Astrocyte (in vitro differentiated cells and primary cell): ENCODE results near the gene ADCY5. TPM values are rescaled to one million over a fixed set of nuclear protein-coding genes. Genes with fewer than 3 reads are reported as not detected.

Experiments used
- DNase-seq: peaks from one replicate; pipeline ENCODE4 v3.0.0-alpha.2; 2010; ENCODE audit warnings: low read depth
- FAIRE-seq: peaks from 2 replicates; lab custom pipeline; 2011; peaks lifted over from hg19 to GRCh38; lab: Jason Lieb, UNC
- H2AFZ ChIP-seq: 2 replicates; pipeline ENCODE4 v1.6.0; 2012; ENCODE audit warnings: low read depth, low read length, inconsistent platforms
- H3K27ac ChIP-seq: 2 replicates; pipeline ENCODE4 v1.5.1; 2011; ENCODE audit warnings: low read depth, low read length, inconsistent platforms
- H3K27me3 ChIP-seq: 2 replicates; pipeline ENCODE4 v1.6.0; 2011; ENCODE audit warnings: low read length, inconsistent platforms; ENCODE audit not compliant: insufficient read depth
- H3K36me3 ChIP-seq: 2 replicates; pipeline ENCODE4 v1.5.1; 2011; ENCODE audit warnings: low read length, inconsistent platforms; ENCODE audit not compliant: insufficient read depth
- H3K4me1 ChIP-seq: 2 replicates; pipeline ENCODE4 v1.5.1; 2011; ENCODE audit warnings: low read length, inconsistent platforms; ENCODE audit not compliant: insufficient read depth
- H3K4me2 ChIP-seq: 2 replicates; pipeline ENCODE4 v1.6.0; 2012; ENCODE audit warnings: low read length, inconsistent platforms
- H3K4me3 ChIP-seq: 2 replicates; pipeline ENCODE4 v1.5.1; 2011; ENCODE audit warnings: low read depth, mild to moderate bottlenecking, low read length, inconsistent platforms; ENCODE audit not compliant: insufficient read depth
- H3K79me2 ChIP-seq: 2 replicates; pipeline ENCODE4 v1.6.0; 2012; ENCODE audit warnings: mild to moderate bottlenecking, low read length, inconsistent platforms; ENCODE audit not compliant: insufficient read depth
- H3K9ac ChIP-seq: 2 replicates; pipeline ENCODE4 v1.6.0; 2012; ENCODE audit warnings: mild to moderate bottlenecking, low read length, inconsistent platforms
- H3K9me3 ChIP-seq: 2 replicates; pipeline ENCODE4 v1.5.1; 2012; ENCODE audit warnings: low read depth, mild to moderate bottlenecking, low read length, inconsistent platforms; ENCODE audit not compliant: insufficient read depth
- H4K20me1 ChIP-seq: 2 replicates; pipeline ENCODE4 v1.6.0; 2012; ENCODE audit warnings: low read length, inconsistent platforms; ENCODE audit not compliant: insufficient read depth
- H3K27ac Mint-ChIP-seq: one replicate; pipeline ENCODE4 v1.8.0; 2021; ENCODE audit warnings: mild to moderate bottlenecking, mixed read lengths; ENCODE audit not compliant: unreplicated experiment
- H3K27me3 Mint-ChIP-seq: one replicate; pipeline ENCODE4 v1.8.0; 2021; ENCODE audit warnings: low read depth, mixed read lengths; ENCODE audit not compliant: unreplicated experiment
- H3K36me3 Mint-ChIP-seq: one replicate; pipeline ENCODE4 v1.8.0; 2021; ENCODE audit warnings: low read depth, mixed read lengths; ENCODE audit not compliant: unreplicated experiment
- H3K4me1 Mint-ChIP-seq: one replicate; pipeline ENCODE4 v1.8.0; 2021; ENCODE audit warnings: low read depth, mixed read lengths; ENCODE audit not compliant: unreplicated experiment
- H3K4me3 Mint-ChIP-seq: one replicate; pipeline ENCODE4 v1.8.0; 2021; ENCODE audit warnings: mild to moderate bottlenecking, moderate library complexity, mixed read lengths; ENCODE audit not compliant: unreplicated experiment
- H3K9me3 Mint-ChIP-seq: one replicate; pipeline ENCODE4 v1.8.0; 2021; ENCODE audit warnings: mild to moderate bottlenecking, mixed read lengths; ENCODE audit not compliant: unreplicated experiment
- EZH2 ChIP-seq: IDR thresholded peaks from 2 replicates; pipeline ENCODE4 v1.6.1; 2012; ENCODE audit warnings: mild to moderate bottlenecking, low read length, inconsistent platforms; ENCODE audit not compliant: insufficient read depth
- total RNA-seq: library from RNA; stranded (reverse); gene quantifications from 2 replicates; pipeline ENCODE4 v1.2.1, GENCODE V29; 2021
- TF ChIP-seq, protein P1 (sequence below): IDR thresholded peaks from 2 replicates; pipeline ENCODE4 v1.5.1; 2011; ENCODE audit warnings: low read depth, mild to moderate bottlenecking, inconsistent platforms, low read length, moderate library complexity; ENCODE audit not compliant: insufficient read depth

Gene ADCY5
- total RNA-seq, 1 donor from 2014 or later, result 1.2 TPM

DNA sequence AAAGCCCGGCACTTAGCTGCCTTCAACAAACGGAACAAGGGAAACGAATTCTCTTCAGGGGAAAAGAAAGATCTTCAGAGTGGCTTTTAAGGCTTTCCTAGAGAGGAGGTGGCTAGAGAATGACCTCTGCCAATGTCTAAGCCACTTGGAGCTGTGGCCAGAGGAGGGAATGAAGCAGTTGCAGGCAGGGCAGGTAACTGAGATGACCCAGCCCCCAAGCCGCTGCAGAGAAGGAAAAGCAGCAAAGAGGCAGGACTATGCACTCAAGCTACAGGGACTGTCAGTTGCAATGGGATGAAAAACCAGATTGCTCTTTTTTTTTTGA lies 133.7 kb downstream of the ADCY5 start:
- H3K27me3 Mint-ChIP-seq, result peaks cover 39% of the 10 kb centered on the region
- H3K4me1 Mint-ChIP-seq, result peaks cover 13% of the 10 kb centered on the region
- H2AFZ ChIP-seq, result no peak overlapping the region
- no peaks in the 10 kb centered on the region for H3K36me3 ChIP-seq
- peaks cover 31% of the 10 kb centered on the region for H3K27me3 ChIP-seq
- no peaks in the 10 kb centered on the region for H3K4me1 ChIP-seq
- no peak for TF ChIP-seq EZH2
- TF ChIP-seq, protein P1, sequence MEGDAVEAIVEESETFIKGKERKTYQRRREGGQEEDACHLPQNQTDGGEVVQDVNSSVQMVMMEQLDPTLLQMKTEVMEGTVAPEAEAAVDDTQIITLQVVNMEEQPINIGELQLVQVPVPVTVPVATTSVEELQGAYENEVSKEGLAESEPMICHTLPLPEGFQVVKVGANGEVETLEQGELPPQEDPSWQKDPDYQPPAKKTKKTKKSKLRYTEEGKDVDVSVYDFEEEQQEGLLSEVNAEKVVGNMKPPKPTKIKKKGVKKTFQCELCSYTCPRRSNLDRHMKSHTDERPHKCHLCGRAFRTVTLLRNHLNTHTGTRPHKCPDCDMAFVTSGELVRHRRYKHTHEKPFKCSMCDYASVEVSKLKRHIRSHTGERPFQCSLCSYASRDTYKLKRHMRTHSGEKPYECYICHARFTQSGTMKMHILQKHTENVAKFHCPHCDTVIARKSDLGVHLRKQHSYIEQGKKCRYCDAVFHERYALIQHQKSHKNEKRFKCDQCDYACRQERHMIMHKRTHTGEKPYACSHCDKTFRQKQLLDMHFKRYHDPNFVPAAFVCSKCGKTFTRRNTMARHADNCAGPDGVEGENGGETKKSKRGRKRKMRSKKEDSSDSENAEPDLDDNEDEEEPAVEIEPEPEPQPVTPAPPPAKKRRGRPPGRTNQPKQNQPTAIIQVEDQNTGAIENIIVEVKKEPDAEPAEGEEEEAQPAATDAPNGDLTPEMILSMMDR, result no peak
- H3K4me3 Mint-ChIP-seq, result no peak overlapping the region
- no peak for DNase-seq
- no peak overlapping the region for H3K27ac Mint-ChIP-seq
- no peaks in the 10 kb centered on the region for H3K79me2 ChIP-seq
- no peaks in the 10 kb centered on the region for H3K9me3 Mint-ChIP-seq
- no peak overlapping the region for H3K4me3 ChIP-seq
- no peak overlapping the region for H3K27ac ChIP-seq
- no peaks in the 10 kb centered on the region for H3K9me3 ChIP-seq
- H4K20me1 ChIP-seq, result no peaks in the 10 kb centered on the region
- FAIRE-seq, result no peak
- no peak overlapping the region for H3K9ac ChIP-seq
- no peaks in the 10 kb centered on the region for H3K36me3 Mint-ChIP-seq
- H3K4me2 ChIP-seq, result no peak overlapping the region

DNA sequence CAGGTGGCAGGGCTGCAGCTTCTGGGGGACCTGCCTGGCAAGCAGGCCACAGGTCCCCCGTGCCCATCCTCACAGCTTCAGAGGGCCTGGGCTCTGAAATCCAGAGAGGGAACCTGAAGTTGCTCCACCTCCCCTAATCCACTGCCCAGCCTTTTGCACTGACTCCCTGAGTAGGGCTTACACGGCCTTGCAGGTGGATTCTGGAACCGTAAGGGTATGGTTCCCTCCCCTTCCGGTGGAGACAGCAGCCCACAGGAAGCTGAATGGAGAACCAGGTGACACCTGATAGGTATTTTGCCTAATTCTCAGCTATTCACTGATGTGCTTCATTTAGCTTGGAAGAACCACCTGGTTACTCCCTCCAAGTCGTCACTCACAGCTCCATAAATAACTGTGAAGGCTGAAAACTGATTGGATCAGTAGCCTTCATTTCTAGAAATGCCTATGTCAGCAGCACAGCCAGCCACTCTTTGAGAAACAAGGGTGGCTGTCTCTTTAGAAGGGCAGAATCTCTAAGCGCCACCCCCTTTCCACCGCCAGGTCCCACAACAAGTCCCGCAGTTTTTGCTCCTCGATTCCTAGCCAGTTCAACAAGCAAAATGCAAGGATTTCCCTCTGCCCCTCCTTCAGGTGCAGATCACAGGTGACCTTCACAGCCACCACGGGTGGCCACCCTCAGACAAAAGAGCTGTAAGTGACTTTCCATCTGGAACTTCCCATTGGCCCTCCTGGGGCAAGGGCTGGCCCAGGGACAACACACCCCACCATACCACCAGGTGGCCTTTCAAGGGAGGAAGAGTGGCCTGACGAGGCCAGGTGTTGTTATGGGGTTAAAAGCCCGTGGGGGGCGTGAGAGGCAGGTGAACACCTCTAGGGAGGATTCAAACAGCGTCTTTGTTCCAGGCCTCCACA lies 134.3 kb downstream of the ADCY5 start:
- H3K27ac ChIP-seq, result no peak overlapping the region
- H3K79me2 ChIP-seq, result no peaks in the 10 kb centered on the region
- Mint-ChIP-seq H3K27ac (no peak overlapping the region), H3K36me3 (no peaks in the 10 kb centered on the region), H3K27me3 (peaks cover 33% of the 10 kb centered on the region), H3K4me1 (peaks cover 13% of the 10 kb centered on the region), H3K4me3 (no peak overlapping the region), H3K9me3 (no peaks in the 10 kb centered on the region)
- DNase-seq (no peak), FAIRE-seq (no peak)
- peaks cover 25% of the 10 kb centered on the region for H3K27me3 ChIP-seq
- H3K9ac ChIP-seq, result no peak overlapping the region
- H2AFZ ChIP-seq, result no peak overlapping the region
- H3K4me1 ChIP-seq, result no peaks in the 10 kb centered on the region
- H3K4me2 ChIP-seq, result no peak overlapping the region
- TF ChIP-seq EZH2, result no peak
- TF ChIP-seq, protein P1, result no peak
- no peaks in the 10 kb centered on the region for H3K36me3 ChIP-seq
- no peak overlapping the region for H3K4me3 ChIP-seq
- H4K20me1 ChIP-seq, result no peaks in the 10 kb centered on the region
- H3K9me3 ChIP-seq, result no peaks in the 10 kb centered on the region

GRCh38 chr3:123313889-123314288 lies 135.0 kb downstream of the ADCY5 start:
- H2AFZ ChIP-seq, result no peak overlapping the region
- no peak for TF ChIP-seq EZH2
- TF ChIP-seq, protein P1, result no peak
- H3K36me3 ChIP-seq, result no peaks in the 10 kb centered on the region
- H3K27ac ChIP-seq, result no peak overlapping the region
- Mint-ChIP-seq H3K4me3 (no peak overlapping the region), H3K4me1 (peaks cover 13% of the 10 kb centered on the region), H3K36me3 (no peaks in the 10 kb centered on the region), H3K27ac (no peak overlapping the region), H3K27me3 (peaks cover 32% of the 10 kb centered on the region), H3K9me3 (no peaks in the 10 kb centered on the region)
- H4K20me1 ChIP-seq, result no peaks in the 10 kb centered on the region
- no peaks in the 10 kb centered on the region for H3K9me3 ChIP-seq
- no peak for FAIRE-seq
- no peak overlapping the region for H3K4me2 ChIP-seq
- H3K9ac ChIP-seq, result no peak overlapping the region
- H3K79me2 ChIP-seq, result no peaks in the 10 kb centered on the region
- H3K4me1 ChIP-seq, result no peaks in the 10 kb centered on the region
- no peak overlapping the region for H3K4me3 ChIP-seq
- DNase-seq, result no peak
- peaks cover 28% of the 10 kb centered on the region for H3K27me3 ChIP-seq
